Lower lobe of right lung (tissue), 2 donors: ENCODE data around the gene MSANTD2. TPM values are rescaled to one million over a fixed set of nuclear protein-coding genes. Genes with fewer than 3 reads are reported as not detected.

Experiments used
- ATAC-seq, 2 donors: fragments of 200-7000 bp; cut with Tn5 transposase; one replicate each; pipeline ENCODE4 v1.9.1; 2020 to 2022; ENCODE audit warnings: mild to moderate bottlenecking in 2 of 2, moderate library complexity in 2 of 2
- DNase-seq: peaks from one replicate; pipeline ENCODE4 v3.0.0-alpha.2; 2020
- H3K27ac ChIP-seq: fragments of 200-600 bp; one replicate; pipeline ENCODE4 v1.8.0; 2022
- H3K27me3 ChIP-seq: fragments of 200-600 bp; one replicate; pipeline ENCODE4 v1.8.0; 2022; ENCODE audit warnings: low read depth
- H3K36me3 ChIP-seq: fragments of 200-600 bp; one replicate; pipeline ENCODE4 v1.8.0; 2022; ENCODE audit warnings: mild to moderate bottlenecking
- H3K4me1 ChIP-seq: fragments of 200-600 bp; one replicate; pipeline ENCODE4 v1.8.0; 2022
- H3K4me3 ChIP-seq: fragments of 200-600 bp; one replicate; pipeline ENCODE4 v1.8.0; 2022; ENCODE audit warnings: mild to moderate bottlenecking
- H3K9me3 ChIP-seq: fragments of 200-600 bp; one replicate; pipeline ENCODE4 v1.8.0; 2022
- intact Hi-C: fragments of 100-400 bp; cut with DNase I; formaldehyde crosslinking; loops from one replicate; pipeline ENCODE4 v1.11.0; 2022
- total RNA-seq: library from RNA; stranded (reverse); fragmentation: NEBNext Ultra II Directional; extraction: Animal tissue kit (Norgen Biotek cat#: 25700); gene quantifications from one replicate; pipeline ENCODE4 v1.2.1, GENCODE V29; 2021
- TF ChIP-seq, protein P1 (sequence below): fragments of 200-600 bp; IDR thresholded peaks from one replicate; pipeline ENCODE4 v1.8.0; 2022; ENCODE audit warnings: antibody characterized with exemption, mild to moderate bottlenecking
- donor health status: DM: no; HTN: yes; CAD: no; lungs with severe emphysema.

Gene MSANTD2
- total RNA-seq, 1 donor from 2014 or later: 15.4 TPM

DNA sequence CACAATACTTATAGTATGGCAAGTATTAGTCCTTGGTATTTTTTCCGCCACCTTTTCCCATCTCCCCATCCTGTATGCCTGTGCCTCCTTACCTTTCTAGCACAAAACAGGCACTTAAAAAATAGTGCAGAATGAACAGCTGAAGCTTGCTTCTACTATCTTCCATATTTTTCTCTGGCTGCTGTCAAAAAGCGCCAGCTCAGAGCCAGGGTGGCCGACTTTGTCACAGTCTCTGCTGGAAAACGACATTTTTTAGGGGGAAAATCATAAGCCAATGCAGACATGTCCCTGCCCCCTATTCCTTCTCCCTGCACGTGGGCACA is 38.6 kb upstream of the MSANTD2 start:
- no peaks in the 10 kb centered on the region for H3K9me3 ChIP-seq
- H3K4me3 ChIP-seq: no peak overlapping the region
- intact Hi-C loops: no loop called here
- peaks cover 33% of the 10 kb centered on the region for H3K4me1 ChIP-seq
- TF ChIP-seq, protein P1, sequence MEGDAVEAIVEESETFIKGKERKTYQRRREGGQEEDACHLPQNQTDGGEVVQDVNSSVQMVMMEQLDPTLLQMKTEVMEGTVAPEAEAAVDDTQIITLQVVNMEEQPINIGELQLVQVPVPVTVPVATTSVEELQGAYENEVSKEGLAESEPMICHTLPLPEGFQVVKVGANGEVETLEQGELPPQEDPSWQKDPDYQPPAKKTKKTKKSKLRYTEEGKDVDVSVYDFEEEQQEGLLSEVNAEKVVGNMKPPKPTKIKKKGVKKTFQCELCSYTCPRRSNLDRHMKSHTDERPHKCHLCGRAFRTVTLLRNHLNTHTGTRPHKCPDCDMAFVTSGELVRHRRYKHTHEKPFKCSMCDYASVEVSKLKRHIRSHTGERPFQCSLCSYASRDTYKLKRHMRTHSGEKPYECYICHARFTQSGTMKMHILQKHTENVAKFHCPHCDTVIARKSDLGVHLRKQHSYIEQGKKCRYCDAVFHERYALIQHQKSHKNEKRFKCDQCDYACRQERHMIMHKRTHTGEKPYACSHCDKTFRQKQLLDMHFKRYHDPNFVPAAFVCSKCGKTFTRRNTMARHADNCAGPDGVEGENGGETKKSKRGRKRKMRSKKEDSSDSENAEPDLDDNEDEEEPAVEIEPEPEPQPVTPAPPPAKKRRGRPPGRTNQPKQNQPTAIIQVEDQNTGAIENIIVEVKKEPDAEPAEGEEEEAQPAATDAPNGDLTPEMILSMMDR: no peak
- DNase-seq (no peak), ATAC-seq (no peak)
- H3K27me3 ChIP-seq: peaks cover 61% of the 10 kb centered on the region
- no peaks in the 10 kb centered on the region for H3K36me3 ChIP-seq
- no peak overlapping the region for H3K27ac ChIP-seq

DNA sequence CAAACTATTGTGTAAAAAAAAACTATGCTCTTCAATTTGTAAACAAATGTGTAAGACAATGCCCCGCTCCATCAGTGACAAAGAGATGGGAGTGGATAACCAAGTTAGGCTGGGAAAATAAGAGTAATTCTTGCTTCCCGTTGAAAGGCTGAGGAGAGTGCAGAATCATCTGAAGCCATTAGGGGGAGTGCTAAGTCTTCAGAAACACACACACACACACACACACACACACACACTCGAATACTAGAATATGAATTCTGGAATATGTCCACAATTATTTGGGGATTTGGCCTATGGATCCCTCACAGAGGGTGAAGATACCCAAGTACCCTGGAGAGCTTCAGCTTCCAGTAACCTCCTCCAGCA is 37.3 kb upstream of the MSANTD2 start:
- ATAC-seq (peak; percentile 74 to 78), DNase-seq (no peak)
- no peak overlapping the region for H3K4me3 ChIP-seq
- no peak overlapping the region for H3K27ac ChIP-seq
- TF ChIP-seq, protein P1: no peak
- H3K9me3 ChIP-seq: no peaks in the 10 kb centered on the region
- H3K27me3 ChIP-seq: peaks cover 48% of the 10 kb centered on the region
- intact Hi-C loops: no loop called here
- H3K4me1 ChIP-seq: peaks cover 23% of the 10 kb centered on the region
- no peaks in the 10 kb centered on the region for H3K36me3 ChIP-seq

- no peaks in the 10 kb centered on the region for H3K36me3 ChIP-seq
- peaks cover 32% of the 10 kb centered on the region for H3K27me3 ChIP-seq
- H3K9me3 ChIP-seq: no peaks in the 10 kb centered on the region
- peak overlapping the region; percentile 54 for H3K27ac ChIP-seq
- DNase-seq: no peak
- TF ChIP-seq, protein P1: no peak
- peaks cover 22% of the 10 kb centered on the region for H3K4me1 ChIP-seq
- no peak overlapping the region for H3K4me3 ChIP-seq
- intact Hi-C loops: no loop called here
- ATAC-seq: no peak
Measured at GRCh38 chr11:124835918-124836317, 35.7 kb upstream of the MSANTD2 start.

DNA sequence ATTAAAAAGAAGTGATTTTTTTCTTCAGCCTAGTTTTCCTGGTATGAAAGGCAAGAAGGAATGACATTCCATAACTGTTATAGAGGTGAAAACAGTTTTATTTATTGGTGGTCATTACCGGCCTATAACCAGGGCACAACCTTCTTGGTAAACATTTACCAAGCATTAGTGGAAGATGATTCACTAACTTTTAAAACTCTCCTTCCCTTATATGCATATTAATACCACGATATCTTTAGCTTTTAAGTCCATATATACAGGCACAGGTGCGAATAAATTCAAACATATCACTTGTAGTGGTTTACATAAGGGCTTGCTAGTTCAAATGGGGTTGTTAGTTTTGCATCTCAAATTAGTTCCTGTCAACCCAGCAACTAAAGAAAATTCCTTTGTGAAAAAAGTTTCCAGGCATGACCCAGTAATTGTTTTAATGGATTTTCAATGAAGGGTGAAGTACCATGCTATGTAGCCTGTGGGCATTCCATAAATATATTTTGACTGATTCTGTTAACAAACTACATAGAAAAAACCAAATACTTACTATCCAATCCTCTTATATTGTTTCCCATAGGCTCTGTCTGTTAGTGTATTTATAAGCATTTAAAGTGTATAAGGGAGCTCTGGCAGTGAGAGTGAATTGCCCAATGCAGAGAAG is 34.4 kb upstream of the MSANTD2 start:
- Histone ChIP-seq H3K4me3 (no peak overlapping the region), H3K9me3 (no peaks in the 10 kb centered on the region), H3K36me3 (no peaks in the 10 kb centered on the region), H3K4me1 (peaks cover 18% of the 10 kb centered on the region), H3K27me3 (peaks cover 20% of the 10 kb centered on the region), H3K27ac (no peak overlapping the region)
- no peak for DNase-seq
- ATAC-seq: no peak
- intact Hi-C loops: no loop called here
- TF ChIP-seq, protein P1: no peak

DNA sequence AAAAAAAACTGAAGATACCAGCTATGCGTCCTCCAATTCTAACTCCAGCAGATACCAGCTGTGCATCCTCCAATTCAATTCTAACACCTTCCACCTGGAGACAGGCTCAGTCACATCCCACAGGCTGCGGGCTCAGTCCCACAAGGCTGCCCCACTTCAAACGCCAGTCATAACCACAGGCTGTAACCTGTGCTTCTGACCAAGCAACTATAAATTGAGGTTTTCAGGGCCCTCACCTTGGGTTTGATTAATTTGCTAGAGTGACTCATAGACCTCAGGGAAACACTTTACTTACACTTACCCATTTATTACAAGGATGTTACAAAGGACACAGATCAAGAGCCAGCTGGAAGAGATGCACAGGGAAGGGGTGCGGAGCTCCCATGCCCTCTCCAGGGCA is 32.4 kb upstream of the MSANTD2 start:
- TF ChIP-seq, protein P1: no peak
- DNase-seq (no peak), ATAC-seq (no peak)
- no peaks in the 10 kb centered on the region for H3K9me3 ChIP-seq
- no peak overlapping the region for H3K27ac ChIP-seq
- no peak overlapping the region for H3K4me3 ChIP-seq
- intact Hi-C loops: no loop called here
- H3K27me3 ChIP-seq: no peaks in the 10 kb centered on the region
- H3K36me3 ChIP-seq: no peaks in the 10 kb centered on the region
- H3K4me1 ChIP-seq: peaks cover 9% of the 10 kb centered on the region

DNA sequence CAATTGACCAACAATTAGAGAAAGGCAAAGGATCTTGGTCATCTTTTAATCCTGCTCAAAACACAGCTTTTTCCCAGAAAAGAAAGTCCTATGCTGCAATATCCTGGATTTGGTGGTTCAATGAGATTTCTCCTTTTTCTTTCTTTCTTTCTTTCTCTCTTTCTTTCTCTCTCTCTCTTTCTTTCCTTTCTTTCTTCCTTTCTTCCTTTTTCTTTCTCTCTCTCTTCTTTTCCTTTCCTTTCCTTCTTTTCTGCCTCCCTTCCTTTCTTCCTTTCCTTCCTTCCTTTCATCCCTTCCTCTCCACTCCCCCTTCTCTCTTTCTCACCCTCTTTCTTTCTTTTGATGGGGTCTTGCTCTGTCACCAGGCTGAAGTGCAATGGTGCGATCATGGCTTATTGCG is 31.7 kb upstream of the MSANTD2 start:
- TF ChIP-seq, protein P1: no peak
- Histone ChIP-seq H3K4me3 (no peak overlapping the region), H3K4me1 (peaks cover 4% of the 10 kb centered on the region), H3K36me3 (no peaks in the 10 kb centered on the region), H3K9me3 (no peaks in the 10 kb centered on the region), H3K27me3 (no peaks in the 10 kb centered on the region), H3K27ac (no peak overlapping the region)
- intact Hi-C loops: no loop called here
- ATAC-seq (no peak), DNase-seq (no peak)
